ENCODE measurements around the gene RESP18. TPM values are rescaled to one million over a fixed set of nuclear protein-coding genes. Genes with fewer than 3 reads are reported as not detected.
A peak's percentile ranks its signal among the peaks of the same experiment; 100 is the strongest.
"Not testable (repeated sequence)": the region's sequence is repeated elsewhere in the genome, so short reads cannot be mapped to it uniquely, and the experiment has no call there.

Gene RESP18
- polyA plus RNA-seq, 10 donors = not detected

DNA sequence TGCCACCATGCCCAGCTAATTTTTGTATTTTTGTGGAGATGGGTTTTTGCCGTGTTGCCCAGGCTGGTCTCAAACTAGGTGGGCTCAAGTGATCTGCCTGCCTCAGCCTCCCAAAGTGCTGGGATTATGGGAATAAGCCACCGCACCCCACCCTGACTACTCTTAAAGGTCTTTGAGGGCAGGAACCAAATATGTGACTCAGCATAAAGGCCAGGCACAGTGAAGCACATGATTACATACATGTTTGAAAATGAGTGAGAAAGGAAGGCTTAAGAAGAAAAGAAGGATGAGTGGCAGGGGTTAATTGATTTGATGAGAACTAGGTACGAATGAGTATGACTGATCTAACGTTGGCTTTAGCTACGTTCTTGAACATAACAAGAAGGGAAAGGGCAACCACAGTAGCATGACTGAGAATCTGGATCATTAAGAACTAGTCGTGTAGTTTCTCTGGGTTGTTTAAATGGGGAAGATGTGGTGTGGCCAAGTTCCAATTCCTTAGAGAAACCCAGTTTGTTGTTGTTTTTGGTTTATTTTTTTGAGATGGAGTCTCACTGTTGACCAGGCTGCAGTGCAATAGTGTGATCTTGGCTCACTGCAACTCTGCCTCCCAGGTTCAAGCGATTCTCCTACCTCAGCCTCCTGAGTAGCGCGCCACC is 6.8 kb downstream of the RESP18 start:
- no peak for DNase-seq

DNA sequence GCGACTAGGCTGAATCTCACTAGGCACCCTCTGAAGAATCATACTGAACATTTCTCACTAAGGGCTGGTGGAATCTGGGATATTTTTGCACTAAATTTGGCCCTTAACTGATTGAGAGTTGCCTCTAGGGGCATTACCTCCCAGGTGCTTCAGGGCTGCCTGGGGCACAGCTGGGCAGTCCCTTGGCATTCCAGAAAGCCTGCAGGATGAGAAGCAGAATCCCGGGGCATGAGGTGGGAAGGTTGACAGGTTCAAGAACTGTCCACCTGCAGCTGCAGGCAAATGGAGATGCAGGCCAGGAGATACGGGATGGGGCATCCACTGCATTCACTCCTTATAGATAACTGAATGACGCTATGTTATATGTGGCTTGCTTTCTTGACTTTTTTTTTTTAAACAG is 7.4 kb downstream of the RESP18 start:
- no peak for DNase-seq

DNA sequence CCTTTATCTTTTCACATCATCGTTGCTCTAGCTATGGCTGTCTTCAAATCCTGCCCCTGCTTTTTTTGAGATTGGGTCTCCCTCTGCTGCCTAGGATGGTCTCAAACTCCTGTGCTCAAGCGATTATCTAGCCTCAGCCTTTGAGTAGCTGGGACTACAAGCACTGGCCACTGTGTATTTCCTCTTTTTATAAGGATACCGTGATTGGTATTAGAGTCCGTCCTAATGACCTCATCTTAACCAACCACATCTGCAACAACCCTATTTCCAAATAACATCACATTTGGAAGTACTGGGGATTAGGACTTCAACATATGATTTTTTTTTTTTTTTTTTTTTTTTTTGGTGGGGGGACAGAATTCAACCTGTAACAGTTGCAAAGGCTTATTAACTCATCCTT is 9.1 kb downstream of the RESP18 start:
- no peak for DNase-seq

DNA sequence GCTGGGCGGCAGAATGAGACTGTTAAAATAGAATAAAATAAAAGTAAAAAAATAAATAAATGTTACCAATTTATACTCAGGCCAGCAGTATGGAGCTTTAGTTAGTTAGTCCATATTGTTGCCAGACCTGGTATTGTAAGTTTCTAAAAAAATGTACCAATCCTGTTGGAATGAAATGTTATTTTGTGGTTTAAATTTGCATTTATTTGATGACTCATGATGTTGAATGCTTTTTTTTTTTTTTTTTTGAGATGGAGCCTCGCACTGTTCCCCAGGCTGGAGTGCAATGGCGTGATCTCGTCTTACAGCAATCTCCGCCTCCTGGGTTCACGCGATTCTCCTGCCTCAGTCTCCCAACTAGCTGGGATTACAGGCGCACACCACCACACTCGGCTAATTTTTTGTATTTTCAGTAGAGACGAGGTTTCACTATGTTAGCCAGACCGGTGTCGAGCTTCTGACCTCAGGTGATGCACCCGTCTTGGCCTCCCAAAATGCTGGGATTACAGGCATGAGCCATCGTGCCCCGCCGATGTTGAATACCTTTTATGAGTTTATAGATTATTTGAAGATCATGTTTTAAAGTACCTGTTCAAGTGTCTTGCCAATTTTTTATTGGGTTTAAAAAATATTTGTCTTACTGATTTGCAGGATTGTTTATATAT is 17.6 kb downstream of the RESP18 start:
- DNase-seq = no peak

DNA sequence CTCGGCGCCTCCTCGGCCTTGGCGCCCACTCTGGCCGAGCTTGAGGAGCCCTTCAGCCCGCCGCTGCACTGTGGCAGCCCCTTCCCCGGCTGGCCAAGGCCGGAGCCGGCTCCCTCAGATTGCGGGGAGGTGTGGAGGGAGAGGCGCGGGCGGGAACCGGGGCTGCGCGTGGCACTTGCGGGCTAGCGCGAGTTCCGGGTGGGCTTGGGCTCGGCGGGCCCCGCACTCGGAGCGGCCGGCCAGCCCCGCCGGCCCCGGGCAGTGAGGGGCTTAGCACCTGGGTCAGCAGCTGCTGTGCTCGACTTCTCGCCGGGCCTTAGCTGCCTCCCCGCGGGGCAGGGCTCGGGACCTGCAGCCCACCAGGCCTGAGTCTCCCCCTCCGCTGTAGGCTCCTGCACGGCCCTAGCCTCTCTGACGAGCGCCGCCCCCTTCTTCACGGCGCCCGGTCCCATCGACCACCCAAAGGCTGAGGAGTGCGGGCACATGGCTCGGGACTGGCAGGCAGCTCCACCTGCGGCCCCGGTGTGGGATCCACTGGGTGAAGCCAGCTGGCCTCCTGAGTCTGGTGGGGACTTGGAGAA is 19.8 kb downstream of the RESP18 start:
- not testable (repeated sequence) for DNase-seq

DNA sequence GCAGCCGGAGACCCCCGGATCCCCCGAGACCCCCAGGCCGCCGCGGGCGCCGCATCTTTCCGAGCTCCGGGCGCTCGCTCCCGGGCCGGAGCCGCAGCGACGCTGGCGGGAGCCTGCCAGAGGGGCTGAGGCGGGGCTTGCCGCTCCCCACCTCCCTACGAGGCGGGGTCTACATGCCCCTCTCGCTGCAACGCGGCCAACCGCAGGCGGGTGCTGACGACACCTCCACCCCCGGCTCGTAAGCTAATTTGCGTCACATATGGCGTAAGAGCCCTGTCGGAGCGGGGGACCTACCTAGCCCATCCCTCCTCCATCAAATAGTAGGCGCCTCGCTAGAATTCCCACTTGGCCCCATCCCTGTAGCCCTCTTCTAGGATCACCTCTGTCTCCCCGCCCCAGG is 23.3 kb downstream of the RESP18 start, which contains the start of gene PTPRN:
TSS of gene PTPRN (minus strand) at position 124 of the 400 bp plus-strand sequence. CDS start at position 55, 69 bp downstream.
- DNase-seq = peak in 1 of 3 donors; percentile 64

DNA sequence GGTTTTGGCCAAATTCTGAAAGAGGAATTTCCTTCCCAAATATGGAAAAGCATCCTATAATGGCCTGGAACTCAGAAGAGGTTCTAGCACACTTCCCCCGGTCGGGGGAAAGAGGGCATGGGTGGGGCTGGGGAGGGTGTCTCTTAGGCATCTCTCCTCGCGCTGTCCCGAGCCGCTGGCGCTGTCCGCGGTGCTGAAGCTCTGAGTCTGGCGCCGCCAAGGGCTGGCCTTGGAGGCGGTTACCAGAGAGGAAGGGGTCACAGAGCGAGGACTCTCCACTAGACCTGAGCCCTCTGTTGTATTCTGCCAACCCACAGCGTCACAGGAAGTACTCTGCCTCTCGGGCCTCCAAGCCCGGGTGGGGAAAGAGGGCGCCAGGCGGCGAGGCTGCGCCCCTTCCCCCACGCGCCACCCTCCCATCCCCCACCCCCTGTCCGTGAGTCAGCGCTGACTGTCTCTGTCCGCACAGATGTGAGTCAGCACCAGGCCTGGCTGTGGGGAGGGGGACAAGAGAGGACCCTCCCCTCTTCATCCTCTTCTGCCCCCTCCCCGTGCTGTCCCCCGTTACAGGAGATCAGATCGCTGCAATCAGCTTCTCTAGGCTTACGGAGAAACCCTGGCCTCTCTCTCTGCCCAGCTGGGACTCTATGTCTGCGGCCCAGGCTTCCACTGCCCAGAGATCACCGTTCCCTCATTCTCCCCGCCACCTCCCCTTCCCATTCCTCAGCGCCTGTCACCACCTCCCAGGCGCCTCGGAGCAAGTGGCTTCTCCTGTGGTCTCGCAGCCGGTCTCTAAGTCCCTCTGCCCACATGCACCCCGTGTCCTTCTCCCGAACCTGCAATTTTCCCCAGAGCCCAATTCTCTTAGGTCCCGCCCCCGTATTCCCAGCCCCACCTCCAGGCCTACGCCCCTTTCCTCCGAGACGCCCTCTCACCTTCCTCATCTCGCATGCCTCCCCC is 24.1 kb downstream of the RESP18 start:
- DNase-seq = peak; percentile 76 to 82 (median 82)

DNA sequence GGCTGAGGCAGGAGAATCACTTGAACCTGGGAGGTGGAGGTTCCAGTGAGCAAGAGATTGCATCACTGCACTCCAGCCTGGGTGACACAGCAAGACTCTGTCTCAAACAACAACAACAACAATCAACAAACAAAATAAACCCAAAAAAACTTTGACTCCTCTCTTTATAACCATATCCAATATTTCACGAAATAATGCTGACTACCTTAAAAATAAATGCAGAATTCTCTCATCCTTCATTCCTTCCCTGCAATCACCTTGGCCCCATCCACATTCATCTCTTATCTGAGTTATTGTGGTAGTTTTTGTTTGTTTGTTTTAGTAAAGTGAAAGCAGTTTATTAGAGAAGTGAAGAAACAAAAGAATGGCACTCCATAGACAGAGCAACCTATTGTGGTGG is 26.5 kb downstream of the RESP18 start:
- DNase-seq = no peak

DNA sequence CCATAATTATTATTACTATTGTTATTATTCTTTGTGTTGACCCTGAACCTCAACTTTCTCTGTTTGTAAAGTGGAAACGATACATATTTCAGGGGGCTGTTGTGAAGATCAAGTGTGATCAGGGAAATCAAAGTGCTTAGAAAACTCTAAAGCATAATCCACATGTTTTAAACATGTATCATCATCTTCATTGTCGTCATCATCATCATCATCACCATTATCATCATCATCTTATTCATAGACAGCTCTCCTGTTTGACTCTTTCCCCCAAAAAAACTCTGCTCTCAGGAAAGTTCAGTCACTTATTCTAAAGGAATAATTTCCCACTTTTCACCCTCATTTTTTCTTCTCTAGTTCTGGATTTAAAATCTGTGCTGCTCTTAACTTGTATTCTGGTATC is 28.3 kb downstream of the RESP18 start:
- no peak for DNase-seq

DNA sequence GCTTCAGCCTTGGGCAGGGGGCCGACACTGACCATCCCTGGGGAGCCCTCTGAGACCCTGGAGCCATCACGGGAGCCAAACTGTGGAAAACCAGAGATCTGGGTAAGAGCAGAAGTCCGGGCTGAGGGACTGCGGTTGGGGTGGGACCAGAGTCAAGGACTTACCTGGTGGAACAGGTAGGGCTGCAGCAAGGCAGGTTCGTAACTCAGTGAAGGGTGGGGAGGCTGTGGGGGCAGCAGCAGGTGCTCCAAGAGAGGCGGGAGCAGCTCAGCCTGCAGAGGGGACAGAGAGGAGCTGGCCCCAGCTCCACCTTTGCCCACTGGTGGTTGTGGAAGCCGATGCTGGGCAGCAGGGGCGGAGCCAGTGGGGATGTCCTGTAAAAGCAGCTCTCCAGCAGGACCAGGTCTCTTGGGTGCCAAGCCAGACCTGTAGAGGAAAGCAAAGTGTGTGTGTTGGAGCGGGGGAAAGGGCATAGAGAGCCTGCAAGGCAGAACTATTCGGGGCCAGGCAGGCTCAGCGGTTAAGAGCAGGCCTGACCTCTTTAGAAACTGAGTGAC is 30.1 kb downstream of the RESP18 start:
- DNase-seq = no peak

DNA sequence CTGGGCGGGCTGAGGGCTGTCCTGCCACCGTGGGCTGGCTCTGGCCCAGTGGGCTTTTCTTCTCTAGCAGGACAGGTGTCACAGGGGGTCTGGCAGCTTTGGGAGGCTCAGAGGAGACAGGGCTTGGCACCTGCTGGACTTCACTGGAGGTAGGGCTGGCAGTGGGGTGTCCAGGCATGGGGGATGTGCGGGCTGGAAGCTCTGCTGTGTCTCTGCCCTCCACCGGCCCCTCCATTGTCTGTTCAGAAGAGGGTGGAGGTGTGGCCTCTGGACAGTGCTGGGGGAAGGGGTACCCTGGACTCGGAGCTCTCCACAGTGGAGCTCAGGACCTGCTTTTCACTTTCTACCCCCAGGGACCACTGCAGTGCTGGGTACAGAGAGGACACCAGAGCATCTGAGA is 32.5 kb downstream of the RESP18 start:
- no peak for DNase-seq

DNA sequence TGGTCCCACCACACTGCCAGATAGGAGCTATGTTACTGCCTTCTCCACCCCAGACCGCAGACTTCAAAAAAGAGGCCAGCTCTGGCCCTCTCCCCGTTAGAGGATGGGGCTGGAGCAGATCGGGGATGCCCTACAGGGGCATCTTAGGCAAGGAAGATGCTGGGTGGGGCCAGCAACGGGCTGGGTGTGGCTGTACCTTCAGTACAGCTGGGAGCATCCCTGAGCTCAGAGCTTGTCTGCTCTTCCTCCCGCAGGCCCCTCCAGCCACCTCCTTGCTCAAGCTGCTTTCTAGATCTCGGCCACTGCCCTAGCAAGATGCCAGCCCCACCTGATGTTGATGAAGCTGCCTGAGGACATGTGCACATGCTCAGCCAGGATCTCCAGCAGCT is 33.2 kb downstream of the RESP18 start:
- DNase-seq = no peak

DNA sequence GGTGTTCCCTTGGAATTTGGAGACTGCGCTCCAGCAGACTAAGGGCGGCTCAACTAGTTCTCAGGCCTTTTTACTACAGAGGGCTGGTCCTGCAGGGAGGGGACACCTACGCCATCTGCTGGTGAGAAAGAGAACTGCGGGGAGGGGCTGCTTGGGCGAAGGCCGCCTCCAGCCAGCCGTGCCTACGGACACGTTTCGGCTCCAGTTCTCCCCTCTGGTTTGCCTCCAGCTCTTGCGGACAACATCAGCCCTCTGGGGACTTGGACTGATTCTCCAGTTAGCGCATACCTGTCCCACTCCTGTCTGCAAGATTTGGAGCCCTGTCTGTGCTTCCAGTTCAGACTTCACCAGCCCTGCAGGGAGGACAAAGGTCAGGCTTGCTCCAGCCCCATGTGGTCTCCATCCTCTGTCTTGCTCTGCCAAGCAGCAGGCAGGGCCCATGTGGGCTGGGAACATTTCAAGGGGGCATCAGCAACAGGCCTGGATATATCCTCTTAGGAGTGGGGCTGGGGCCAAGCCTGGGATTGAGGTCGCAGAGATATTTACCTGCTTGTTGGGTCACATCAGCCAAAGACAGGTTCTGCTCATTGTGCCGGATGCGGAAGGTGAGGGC is 33.7 kb downstream of the RESP18 start:
- DNase-seq = peak; percentile 72 to 90 (median 83)

DNA sequence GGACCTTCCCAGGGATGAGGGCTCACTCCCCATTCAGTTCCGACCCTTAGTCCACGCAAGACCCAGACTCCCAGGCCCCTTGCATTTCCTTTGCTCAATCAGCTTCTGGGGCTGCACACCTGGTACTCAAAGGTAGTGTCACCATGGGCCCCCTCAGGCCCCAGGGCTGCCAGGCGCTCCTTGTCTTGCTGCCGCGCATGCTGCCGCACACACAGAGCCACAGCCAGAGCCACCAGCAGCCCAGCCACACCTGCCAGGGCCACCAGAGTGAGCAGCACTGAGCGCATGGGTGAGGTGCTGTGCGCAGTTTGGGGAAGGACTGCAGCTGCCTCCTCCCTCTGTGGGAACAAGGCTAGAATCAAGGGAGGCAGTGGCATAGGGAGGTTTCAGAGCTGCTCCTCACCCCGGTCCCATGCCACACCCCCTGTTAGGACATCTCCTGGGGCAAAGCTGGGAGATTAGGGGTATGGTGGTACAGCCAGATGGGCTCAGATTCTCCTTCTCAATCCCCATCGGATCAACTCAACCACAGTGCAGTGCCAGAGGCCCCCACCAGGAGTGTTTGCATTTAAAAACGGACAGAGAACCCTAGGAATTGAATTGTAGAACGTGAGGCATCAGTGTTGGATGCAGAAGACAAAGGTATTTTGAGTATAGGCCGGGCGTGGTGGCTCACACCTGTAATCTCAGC is 34.6 kb downstream of the RESP18 start:
- no peak for DNase-seq

DNA sequence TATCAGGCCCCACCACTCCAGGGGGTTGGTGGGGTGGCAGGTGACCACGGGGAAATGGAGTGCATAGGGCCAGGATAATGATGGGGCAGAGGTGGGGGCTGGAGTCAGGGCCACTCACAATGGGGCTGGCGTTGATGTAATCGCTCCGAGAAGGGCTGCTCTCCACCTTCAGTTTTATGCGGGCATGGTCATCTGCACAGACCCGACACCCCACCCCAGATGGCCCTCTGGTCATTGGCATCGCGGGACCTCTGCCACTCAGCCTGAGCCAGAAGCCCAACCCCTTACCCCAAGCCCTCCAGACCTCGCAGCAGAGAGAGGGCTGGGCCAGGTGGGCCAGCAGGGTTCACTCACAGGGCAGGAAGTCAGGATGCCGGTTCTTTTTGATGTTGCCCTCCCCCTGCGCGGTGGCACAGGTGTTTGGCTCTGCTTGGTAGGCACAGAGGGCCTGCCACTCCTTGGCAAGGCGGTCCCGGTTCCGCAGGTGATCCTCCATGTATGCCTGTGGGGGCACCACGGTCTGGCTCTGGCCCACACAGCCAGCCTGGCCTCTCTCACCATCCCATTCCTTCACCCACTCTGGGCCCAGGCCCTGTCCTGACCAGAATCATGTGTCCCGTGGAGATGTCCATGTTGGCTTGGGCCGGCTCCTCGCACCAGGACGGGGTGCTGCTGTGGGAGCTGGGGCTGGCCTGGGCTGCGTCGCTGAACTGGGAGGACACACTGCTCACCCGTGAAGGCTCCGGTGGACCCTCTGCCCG is 35.7 kb downstream of the RESP18 start:
- DNase-seq = no peak

DNA sequence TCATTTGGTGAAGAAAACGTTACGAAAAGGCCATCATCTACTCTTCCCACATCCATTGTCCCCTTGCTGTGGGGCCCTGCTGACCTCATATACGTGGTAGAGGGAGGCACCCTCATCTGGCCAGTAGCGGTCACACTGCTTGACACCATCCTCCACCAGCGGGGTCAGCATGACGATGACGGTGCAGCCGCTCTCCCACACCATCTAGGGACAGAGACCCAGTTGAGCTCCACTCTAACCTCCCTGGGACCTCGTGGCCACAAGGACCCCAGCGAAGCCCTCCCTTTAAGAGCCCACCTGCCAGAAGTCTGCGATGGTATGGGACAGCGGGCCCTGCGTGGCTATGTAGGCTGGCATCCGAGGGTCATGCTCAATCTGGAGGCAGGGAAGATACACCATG is 36.4 kb downstream of the RESP18 start:
- DNase-seq = no peak

DNA sequence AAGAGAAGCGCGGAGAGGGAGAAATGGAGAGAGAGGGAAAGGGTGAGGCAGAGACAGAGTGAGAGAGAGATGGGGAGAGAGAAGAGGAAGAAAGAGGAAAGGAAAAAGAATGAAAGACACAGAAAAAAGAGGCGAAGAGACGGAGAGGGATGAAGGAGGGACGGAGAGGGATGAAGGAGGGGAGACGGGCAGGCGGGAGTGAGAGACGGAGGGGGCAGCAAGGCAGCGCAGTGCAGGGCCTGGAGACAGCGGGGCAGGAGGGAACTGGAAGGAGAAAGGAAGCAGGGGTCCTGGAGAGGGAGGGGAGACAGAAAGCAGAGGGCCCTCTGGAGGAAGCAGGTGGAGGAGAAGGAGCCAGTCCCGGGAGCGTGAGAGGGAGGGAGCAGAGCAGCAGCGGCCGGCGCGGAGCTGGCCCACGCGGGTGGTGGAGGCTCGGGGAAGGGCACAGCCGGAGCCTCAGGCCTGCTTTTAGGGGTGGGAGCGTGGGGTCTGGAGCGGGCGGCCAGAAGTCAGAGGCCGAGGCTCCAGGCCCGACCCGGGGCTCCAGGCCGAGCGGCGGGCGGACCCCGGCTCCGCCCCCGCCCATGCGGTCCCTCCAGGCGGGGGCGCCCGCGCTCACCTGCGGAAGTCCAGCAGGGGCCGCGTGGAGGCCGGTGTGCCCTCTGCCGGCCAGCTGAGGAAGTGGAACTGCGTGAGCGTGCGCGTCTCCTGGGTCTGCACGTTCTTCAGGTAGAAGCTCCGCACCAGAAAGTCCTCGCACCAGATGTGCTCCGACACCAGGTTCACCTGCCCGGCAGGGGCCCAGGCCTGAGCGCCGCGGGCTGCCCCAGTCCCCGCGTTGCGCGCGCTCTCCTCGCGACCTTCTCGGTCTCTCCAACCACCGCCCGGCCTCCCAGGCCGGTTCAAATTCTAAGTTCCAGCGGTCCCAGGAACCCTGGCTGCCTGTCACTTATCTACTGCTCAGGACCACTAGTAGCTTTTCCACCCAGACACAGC is 37.9 kb downstream of the RESP18 start:
- peak; percentile 81 to 94 (median 91) for DNase-seq

DNA sequence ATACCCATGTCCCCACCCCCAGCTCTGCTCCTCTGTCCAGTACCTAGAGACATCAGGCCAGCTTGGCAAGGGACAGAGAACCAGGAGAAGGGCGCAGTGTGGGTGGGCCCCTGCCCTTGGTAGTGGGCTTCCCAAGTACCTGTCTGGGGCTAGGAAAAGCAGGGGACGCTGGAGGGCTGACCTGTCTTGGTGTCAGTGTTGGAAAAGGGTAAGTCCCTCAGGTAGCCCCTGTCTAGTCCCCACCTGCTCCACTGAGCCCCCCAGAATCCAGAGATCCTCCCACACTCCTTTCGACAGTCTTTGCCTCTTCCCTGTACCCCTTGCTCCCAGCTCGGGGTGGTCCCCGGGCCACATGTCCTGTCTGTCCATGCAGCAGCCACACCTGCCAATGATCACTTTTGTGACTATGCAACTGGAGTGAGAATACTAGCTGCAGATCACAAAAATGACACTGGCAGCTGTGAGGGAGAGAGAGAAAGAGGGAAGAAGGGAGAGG is 38.8 kb downstream of the RESP18 start:
- DNase-seq = no peak

All from muscle of back (tissue), 11 donors.